GM12892 (cell line): Measurements from ENCODE around the gene TMEM255A.

Source experiments
- POLR2A ChIP-seq: IDR thresholded peaks from 2 replicates; pipeline ENCODE4 v1.6.1; 2011; ENCODE audit warnings: low read depth, low read length, control low read depth
- POLR2AphosphoS5 ChIP-seq: IDR thresholded peaks from 2 replicates; pipeline ENCODE4 v1.6.1; 2011; ENCODE audit warnings: low read depth, low read length, control low read depth
- TAF1 ChIP-seq: IDR thresholded peaks from 2 replicates; pipeline ENCODE4 v1.6.1; 2011; ENCODE audit warnings: low read depth, mild to moderate bottlenecking, control low read depth, low read length, borderline replicate concordance

- TF ChIP-seq POLR2A (no peak), TAF1 (no peak), POLR2AphosphoS5 (no peak)
Measured at GRCh38 chrX:120224388-120224787, 86.9 kb downstream of the TMEM255A start.
